GM12865 (cell line): ENCODE measurements around the gene EFNA1.
A peak's percentile ranks its signal among the peaks of the same experiment; 100 is the strongest.

ENCODE experiments used
- DNase-seq: peaks from one replicate; pipeline ENCODE4 v3.0.0; 2010; ENCODE audit warnings: low read depth
- H3K4me3 ChIP-seq: 2 replicates; pipeline ENCODE4 v1.5.1; 2011; ENCODE audit warnings: mild to moderate bottlenecking, low read depth, low read length, control low read depth
- CTCF ChIP-seq: IDR thresholded peaks from 2 replicates; pipeline ENCODE4 v1.5.1; 2011; ENCODE audit warnings: low read length, control low read depth, low read depth, inconsistent platforms; ENCODE audit not compliant: insufficient read depth; ENCODE audit errors: missing control alignments

The EFNA1 gene

DNA sequence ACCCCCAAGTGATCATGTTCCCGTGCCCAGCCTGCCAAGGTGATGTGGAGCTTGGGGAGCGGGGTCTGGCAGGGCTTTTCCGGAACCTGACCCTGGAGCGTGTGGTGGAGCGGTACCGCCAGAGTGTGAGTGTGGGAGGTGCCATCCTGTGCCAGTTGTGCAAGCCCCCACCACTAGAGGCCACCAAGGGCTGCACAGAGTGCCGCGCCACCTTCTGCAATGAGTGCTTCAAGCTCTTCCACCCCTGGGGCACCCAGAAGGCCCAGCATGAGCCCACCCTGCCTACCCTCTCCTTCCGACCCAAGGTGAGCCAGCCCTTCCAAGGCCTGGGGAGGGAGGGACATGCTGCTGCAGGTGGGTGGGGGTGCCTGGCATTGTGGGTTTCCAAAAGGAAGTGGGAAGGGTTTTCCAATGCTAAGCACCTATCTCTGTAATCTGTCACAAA, 48.3 kb downstream of the EFNA1 start:
- DNase-seq, result peak; percentile 29
- no peak overlapping the region for H3K4me3 ChIP-seq
- TF ChIP-seq CTCF, result peak; percentile 20

- TF ChIP-seq CTCF, result peak; percentile 91
- peak; percentile 82 for DNase-seq
- no peak overlapping the region for H3K4me3 ChIP-seq
Measured at GRCh38 chr1:155176544-155177071, 48.9 kb downstream of the EFNA1 start.

GRCh38 chr1:155177192-155177917, 49.7 kb downstream of the EFNA1 start:
- no peak for DNase-seq
- no peak for TF ChIP-seq CTCF
- no peak overlapping the region for H3K4me3 ChIP-seq

- TF ChIP-seq CTCF, result no peak
- no peak overlapping the region for H3K4me3 ChIP-seq
- DNase-seq, result no peak
Measured at GRCh38 chr1:155177918-155178281, 50.2 kb downstream of the EFNA1 start.

DNA sequence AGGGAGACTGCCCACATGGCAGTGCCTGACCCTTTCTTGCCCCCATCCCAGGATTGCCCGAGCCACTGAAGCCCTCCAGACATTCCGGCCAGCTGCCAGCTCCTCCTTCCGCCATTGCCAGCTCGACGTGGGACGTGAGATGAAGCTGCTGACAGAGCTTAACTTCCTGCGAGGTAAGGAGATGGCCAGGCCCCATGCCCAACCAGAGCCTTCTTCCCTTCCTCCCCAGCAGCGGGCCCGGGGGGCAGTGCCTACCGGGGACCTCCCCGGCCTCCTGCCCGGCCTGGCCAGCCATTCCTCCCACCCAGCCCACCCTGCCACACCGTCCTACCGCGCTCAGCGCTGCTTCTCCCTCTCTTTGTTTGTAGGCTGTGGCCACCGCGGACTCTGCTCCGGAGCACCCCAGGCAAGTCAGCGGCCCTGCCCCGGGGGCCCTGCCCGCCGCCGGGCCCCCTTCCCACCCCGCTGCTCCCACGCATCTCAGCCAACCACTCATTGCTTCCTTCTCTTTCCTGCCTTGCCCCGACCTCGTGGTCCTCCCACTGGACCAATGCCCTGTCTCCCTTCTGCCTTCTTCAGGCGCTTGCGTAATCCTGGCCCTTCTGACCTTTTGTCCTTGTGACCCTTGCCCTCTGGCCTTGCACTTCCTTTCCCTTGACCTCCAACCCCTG, 50.9 kb downstream of the EFNA1 start:
- no peak overlapping the region for H3K4me3 ChIP-seq
- DNase-seq, result no peak
- TF ChIP-seq CTCF, result no peak

DNA sequence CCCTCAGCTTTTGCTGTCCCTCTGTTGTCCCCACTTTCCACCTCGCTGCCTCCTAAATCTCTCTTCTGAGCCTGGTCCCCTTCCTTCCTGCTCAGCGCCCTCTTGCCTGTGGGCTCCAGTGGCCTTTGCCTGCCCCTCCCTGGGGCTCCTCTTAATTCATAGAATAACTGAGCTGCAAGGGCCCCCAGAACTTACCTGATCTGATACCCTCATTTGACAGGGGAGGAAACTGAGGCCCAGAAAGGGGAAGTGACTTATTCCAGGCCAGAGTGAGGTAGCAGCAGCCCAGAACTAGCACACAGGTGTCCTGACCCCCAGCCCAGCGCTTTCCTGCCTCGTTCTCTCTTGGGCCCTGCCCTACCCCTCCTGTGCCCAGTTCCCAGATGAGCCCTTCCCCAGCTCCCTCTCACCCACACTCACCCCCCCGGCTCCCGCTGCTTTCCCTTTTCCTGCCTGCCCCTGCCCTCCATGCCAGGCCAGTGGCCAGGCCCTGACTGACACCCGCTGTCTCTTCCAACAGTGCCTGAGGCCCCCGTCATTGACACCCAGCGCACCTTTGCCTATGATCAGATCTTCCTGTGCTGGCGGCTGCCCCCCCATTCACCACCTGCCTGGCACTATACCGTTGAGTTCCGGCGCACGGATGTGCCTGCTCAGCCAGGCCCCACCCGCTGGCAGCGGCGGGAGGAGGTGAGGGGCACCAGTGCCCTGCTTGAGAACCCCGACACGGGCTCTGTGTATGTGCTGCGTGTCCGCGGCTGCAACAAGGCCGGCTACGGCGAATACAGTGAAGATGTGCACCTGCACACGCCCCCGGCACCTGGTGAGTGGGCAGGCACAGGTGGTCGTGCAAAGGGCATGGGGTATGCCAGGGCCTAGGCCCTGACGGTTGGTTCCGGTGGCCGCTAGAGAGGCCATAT, 51.7 kb downstream of the EFNA1 start:
- TF ChIP-seq CTCF, result no peak
- H3K4me3 ChIP-seq, result no peak overlapping the region
- DNase-seq, result no peak
